Fibroblast of peridontal ligament (primary cell): ENCODE results near the gene S100A6.

Experiments used
- DNase-seq: peaks from one replicate; pipeline ENCODE4 v3.0.0-alpha.2; 2010; ENCODE audit errors: extremely low read depth

The S100A6 gene

DNA sequence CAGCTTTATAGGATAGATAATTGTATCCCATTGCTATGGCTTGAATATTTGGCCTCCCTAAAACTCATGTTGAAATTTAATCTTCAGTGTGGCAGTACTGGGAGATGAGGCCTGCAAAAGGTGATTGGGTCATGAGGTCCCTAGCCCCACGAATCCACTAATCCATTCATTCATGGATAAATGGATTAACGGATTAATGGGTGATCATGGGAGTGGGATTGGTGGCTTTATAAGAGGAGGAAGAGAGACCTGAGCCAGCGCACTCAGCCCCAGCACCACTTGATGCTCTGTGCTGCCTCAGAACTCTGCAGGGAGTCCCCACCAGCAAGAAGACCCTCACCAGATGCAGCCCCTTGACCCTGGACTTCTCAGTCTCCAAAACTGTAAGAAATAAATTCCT lies 32.0 kb downstream of the S100A6 start:
- DNase-seq = no peak

- no peak for DNase-seq
Observed at GRCh38 chr1:153498746-153499145, 37.0 kb downstream of the S100A6 start.

DNA sequence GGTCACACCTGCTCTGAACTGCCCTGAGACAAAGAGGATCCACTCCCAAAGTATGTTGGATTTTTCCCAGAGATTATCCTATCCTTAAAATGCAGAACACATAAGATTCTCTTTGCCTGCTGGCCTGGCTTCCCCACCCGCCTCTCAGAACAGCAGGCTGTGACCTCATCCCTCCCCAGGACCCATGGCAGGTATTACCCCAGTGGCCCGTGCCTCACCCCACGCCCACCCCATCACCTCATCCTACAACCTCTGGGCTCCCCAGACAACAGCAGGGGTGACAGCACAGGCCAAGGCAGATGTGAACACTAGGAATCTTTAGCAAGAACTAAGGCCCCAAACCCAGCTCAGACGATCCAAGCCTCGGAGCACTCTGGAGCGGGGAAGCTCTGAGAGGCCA lies 40.3 kb downstream of the S100A6 start:
- no peak for DNase-seq

DNA sequence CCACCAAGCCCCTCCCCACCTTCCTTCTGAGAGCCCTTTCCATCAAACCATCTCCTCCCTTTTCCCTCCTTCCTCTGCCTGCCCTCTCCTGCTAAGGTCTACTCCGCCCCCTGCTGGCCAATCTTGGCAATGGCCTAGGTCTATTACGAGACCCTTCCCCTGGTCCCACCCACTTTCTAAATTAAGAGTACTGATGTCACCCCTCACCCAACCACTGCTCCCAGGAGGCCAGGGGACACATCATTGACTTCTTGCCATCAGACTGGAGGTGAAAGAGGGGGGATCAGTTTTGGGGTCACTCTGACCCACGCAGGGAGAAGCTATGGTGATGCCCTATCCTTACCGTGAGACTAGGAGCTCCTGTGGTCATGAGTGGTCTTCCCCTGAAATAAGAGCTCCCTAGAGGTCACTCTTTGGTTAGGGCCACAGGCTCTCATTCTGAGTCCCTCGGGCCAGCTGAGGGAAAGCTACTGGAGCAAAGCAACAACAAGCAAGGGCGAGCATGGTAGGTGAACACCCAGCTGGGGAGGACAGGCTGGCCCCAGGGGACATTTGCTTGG lies 40.7 kb downstream of the S100A6 start:
- peak; percentile 59 for DNase-seq

- no peak for DNase-seq
Observed at GRCh38 chr1:153493343-153493960, 42.3 kb downstream of the S100A6 start.

- peak; percentile 96 for DNase-seq
Observed at GRCh38 chr1:153490272-153491051, 45.3 kb downstream of the S100A6 start.

DNA sequence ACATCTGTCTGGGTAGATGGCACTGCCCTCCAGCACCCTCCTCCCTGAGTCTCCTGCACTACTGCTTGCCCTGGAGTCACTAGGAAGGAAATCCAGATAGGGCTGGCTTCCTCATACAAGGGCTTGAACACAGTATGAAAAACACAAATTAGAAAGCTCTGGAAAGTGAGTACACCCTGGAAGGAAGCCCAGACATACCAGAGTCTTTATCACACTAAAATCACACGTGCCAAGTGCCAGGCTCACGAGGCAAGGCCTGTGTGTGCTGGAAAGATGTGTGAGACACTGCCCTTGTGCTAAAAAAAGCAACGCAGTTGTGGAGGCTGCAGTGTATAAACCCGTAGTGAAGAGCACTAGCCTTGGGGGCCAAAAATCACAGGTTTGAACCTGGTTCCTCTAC lies 47.1 kb downstream of the S100A6 start:
- DNase-seq = peak; percentile 37

DNA sequence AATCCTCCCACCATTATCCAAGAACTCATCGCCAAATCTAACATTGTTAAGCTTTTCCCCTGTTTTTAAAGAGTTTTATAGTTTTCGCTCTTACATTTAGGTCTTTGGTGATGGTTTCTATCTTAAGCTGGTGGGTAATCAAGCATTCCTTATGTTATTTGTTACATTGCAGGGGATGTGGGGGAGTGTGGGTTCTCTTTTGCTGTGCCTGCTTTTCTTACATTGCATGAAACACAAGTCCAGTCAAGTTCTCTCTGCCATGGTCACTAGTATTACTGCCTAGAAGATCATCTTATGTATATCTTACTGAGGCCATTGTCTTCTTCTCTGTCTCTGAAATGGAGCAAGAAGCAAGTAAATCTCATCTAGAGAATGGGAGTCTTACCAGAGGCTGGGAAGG lies 48.1 kb downstream of the S100A6 start:
- no peak for DNase-seq

DNA sequence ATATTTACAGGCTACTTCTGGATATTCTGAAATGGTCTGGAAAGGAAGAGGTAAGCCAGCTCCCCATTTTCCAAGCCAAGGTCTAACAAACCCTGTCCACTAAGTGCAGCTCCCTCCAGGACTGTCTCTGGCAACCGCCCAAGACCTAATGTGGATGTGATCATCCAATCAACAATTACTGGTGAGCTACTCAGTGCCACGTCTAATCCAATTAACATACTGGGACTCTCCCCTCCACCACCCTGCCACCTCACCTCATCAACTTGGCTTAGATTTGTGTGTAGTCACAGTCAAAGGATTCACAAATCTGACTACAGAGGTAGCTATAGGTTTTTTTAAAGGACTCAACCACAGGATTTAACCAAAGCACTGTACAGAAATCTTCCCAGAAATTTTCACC lies 49.9 kb downstream of the S100A6 start:
- peak; percentile 21 for DNase-seq
